ENCODE results near the gene MTFR2.

MTFR2 gene

DNA sequence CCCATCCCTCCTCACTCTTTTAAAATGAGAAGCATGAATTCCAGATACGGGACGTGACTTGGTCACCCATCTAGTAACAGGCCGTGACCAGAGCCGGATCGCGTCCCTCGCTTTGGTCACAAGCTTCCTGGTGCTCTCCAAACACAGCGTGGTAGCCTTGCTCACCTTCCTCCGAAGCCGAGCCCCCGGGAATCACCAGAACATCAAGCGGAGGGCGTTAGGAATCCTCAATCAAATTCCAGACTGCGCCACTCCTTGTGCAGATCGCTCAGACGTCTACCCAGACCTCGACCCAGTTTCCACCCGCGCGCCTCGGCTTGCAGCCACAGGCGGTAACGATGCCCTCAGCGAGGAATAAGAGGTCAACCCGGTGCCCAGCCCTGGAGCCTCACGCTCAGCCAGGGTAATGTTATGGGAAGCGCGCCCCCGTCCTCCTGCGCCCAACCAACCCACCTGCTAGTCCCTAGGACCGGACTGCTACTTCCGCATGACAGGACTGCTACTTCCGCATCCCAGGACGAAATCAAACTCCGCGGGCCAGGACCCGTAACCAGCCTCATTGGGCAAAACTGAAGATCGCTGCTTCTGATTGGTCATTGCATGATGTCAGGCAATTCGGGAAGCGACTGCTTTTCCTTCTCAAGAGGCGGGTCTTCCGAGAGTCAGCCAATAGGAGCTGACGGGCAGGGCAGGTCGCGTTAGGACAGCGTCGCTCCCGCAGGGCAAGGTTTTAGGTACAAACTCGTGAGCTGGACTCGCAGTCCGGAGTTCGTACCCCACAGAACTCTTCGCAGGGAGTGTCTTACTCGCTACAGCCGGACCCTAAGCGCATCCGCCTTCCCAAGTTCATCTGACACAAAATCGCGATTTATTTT is at the start of gene MTFR2:
MTFR2 (minus strand) TSS at position 501 of the 875 bp plus-strand sequence. CDS start 1,212 bp downstream, outside the sequence.
- peak; percentile 74 to 82 for DNase-seq (ENCODE audit: low read depth in 2 of 2)

- DNase-seq (ENCODE audit: low read depth in 2 of 2): no peak
Observed at GRCh38 chr6:136294621-136295020, 44.5 kb upstream of the MTFR2 start.

GRCh38 chr6:136290410-136291010 is 40.4 kb upstream of the MTFR2 start:
- peak; percentile 54 for DNase-seq (ENCODE audit: low read depth in 2 of 2)

GRCh38 chr6:136289579-136290409 is 39.7 kb upstream of the MTFR2 start, which contains the start of gene BCLAF1:
Gene BCLAF1 (minus strand): TSS chr6:136289846. CDS start chr6:136279866, 9,980 bp downstream.
- peak; percentile 96 to 99 for DNase-seq (ENCODE audit: low read depth in 2 of 2)

- DNase-seq (ENCODE audit: low read depth in 2 of 2): peak; percentile 82 to 85
Observed at GRCh38 chr6:136289327-136289578, 39.1 kb upstream of the MTFR2 start.

- DNase-seq (ENCODE audit: low read depth in 2 of 2): peak; percentile 65 to 73
Observed at GRCh38 chr6:136288566-136289326, 38.6 kb upstream of the MTFR2 start.

- DNase-seq (ENCODE audit: low read depth in 2 of 2): no peak
Observed at GRCh38 chr6:136284909-136285308, 34.8 kb upstream of the MTFR2 start.

DNA sequence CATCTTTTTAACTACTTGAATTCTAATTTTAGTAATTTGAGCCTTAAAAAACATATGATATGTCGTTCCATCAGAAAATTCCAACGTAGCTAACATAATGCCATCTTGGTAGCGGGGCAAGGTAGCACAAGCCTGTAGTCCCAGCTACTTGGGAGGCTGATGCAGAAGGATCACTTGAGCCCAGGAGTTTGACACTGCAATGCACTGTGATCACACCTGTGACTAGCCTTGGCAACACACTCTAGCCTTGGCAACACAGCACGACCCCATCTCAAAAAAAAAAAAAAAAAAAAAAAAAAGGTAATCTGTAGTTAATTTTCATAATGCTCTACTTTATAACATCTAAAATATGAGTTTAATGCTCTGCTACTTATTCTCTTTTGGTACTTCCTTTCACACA is 32.8 kb upstream of the MTFR2 start:
- no peak for DNase-seq (ENCODE audit: low read depth in 2 of 2)

DNA sequence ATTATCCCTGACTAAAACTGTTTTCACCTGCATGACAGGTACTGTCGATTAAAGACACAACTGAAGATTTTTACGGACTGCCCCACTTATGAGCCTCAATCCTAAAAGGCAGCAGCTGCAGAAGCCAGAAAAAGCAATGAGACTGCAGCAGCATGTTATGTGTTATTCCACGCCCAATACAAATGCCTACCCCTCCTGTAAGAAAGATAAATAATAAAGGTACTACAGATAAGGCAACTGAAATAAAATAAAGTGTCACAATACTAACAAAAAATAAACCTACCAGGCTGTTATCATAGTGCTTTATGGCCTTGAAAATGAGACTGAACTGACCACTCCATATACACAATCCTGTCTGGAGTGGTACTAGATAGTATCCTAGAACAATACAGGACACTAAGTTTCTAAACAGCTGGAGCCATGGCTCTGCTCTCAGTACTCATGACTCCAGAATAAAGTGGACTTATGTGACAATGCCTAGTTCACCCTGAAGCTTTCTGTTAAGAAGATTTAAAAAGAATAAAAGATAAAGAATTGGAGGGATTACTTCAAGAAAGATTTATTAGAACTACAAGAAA is 30.0 kb upstream of the MTFR2 start:
- no peak for DNase-seq (ENCODE audit: low read depth in 2 of 2)

GRCh38 chr6:136274062-136274461 is 24.0 kb upstream of the MTFR2 start:
- DNase-seq (ENCODE audit: low read depth in 2 of 2): no peak

GRCh38 chr6:136265101-136265500 is 15.0 kb upstream of the MTFR2 start:
- DNase-seq (ENCODE audit: low read depth in 2 of 2): no peak

DNA sequence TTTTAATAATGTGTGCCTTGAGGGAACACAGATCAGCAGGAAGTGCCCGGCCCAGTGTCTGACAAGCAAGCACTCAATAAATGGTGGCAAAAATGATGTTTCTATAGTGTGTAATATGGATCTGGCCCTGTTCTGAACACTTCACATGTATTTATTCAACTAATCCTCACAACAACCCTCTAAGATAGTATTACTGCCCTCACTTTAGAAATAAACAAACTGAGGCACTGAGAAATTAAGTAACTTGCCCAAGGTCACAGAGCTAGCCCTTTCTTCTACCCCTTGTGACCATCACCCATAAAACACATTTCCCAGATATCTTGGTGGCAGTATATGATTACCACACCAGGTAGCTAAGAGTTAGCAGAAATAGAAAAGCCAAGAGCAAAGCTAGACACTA is 12.8 kb upstream of the MTFR2 start:
- DNase-seq (ENCODE audit: low read depth in 2 of 2): no peak

- no peak for DNase-seq (ENCODE audit: low read depth in 2 of 2)
Observed at GRCh38 chr6:136254851-136255466, 4.8 kb upstream of the MTFR2 start.

DNA sequence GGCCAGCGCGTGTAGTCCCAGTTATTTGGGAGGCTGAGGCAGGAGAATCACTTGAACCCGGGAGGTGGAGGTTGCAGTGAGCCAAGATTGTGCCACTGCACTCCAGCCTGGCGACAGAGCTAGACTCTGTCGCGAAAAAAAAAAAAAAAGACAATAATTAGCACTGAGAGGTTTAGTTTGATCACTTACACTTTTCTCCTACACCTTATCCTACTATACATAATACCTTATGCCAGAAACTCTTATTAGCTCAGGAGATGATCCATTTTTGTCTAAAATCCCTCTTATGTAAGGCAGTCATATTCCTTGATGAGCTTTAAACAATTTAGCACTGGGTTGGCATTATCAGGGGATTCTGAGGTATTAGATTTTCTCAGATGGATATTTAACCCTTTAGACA is 3.6 kb upstream of the MTFR2 start:
- DNase-seq (ENCODE audit: low read depth in 2 of 2): no peak

DNA sequence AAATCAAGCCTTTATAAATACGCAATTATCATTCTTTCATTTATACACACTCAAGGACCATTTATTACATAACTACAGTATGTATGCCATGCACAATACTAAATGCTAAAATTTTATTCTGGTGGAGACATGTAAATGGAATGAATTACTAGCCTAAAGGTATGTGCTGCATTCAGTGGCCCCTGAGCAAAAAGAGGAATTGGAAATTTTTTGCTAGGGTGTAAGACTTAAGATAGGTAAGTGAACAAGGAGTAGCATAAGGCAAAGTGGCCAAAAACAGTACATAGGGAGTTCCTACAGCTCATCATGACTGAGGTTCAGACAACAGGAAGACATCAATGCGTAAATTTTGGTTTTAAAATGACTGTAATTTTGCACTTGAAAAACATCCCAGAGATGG is 2.3 kb upstream of the MTFR2 start:
- DNase-seq (ENCODE audit: low read depth in 2 of 2): no peak

- no peak for DNase-seq (ENCODE audit: low read depth in 2 of 2)
Observed at GRCh38 chr6:136251394-136251793, 1.3 kb upstream of the MTFR2 start.

DNA sequence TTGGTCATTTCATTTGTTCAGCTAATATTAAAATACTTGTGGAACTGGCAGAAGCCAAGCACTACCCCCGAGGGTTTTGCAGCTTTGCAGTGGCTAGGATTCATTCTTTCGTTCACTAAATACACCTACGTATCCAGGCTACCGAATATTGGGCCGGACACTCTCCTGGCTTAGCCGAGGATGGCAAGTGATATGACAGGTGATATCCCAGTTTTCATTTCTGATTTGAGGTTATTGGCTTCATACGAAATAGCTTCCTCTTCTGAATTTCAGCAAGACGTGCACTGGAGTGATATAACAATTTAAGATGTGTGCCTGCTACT is 536 bp upstream of the MTFR2 start:
- no peak for DNase-seq (ENCODE audit: low read depth in 2 of 2)

- no peak for DNase-seq (ENCODE audit: low read depth in 2 of 2)
Observed at GRCh38 chr6:136249336-136249735, 775 bp downstream of the MTFR2 start.

GRCh38 chr6:136244061-136244616 is 6.0 kb downstream of the MTFR2 start:
- no peak for DNase-seq (ENCODE audit: low read depth in 2 of 2)

- no peak for DNase-seq (ENCODE audit: low read depth in 2 of 2)
Observed at GRCh38 chr6:136236466-136237293, 13.4 kb downstream of the MTFR2 start.

Data from stimulated activated CD8-positive, alpha-beta memory T cell treated with anti-CD3 and anti-CD28 coated beads, Interleukin-2, amount 100 ng/mL, for 48 hours (primary cell).